Measurements from ENCODE around the gene ALDH1A1.

Gene ALDH1A1

GRCh38 chr9:72928042-72928507 is 24.8 kb downstream of the ALDH1A1 start:
- H3K9ac ChIP-seq (ENCODE audit: low read length): no peak overlapping the region
- no peaks in the 10 kb centered on the region for H3K27me3 ChIP-seq (replicated peaks; ENCODE audit: control insufficient read depth, insufficient read depth, low read length)
- no peak for DNase-seq (ENCODE audit: low read depth)
- peaks cover 25% of the 10 kb centered on the region for H3K4me1 ChIP-seq (ENCODE audit: control insufficient read depth, insufficient read depth, low read length)
- H3K9me3 ChIP-seq (ENCODE audit: control insufficient read depth, low read length): no peaks in the 10 kb centered on the region
- no peak overlapping the region for H3K4me3 ChIP-seq (ENCODE audit: low read length)
- no peaks in the 10 kb centered on the region for H3K36me3 ChIP-seq (ENCODE audit: control insufficient read depth, insufficient read depth, low read length, severe bottlenecking)

- no peaks in the 10 kb centered on the region for H3K9me3 ChIP-seq (ENCODE audit: control insufficient read depth, low read length)
- H3K4me1 ChIP-seq (ENCODE audit: control insufficient read depth, insufficient read depth, low read length): peaks cover 22% of the 10 kb centered on the region
- H3K4me3 ChIP-seq (ENCODE audit: low read length): no peak overlapping the region
- no peak overlapping the region for H3K9ac ChIP-seq (ENCODE audit: low read length)
- H3K27me3 ChIP-seq (replicated peaks; ENCODE audit: control insufficient read depth, insufficient read depth, low read length): no peaks in the 10 kb centered on the region
- no peak for DNase-seq (ENCODE audit: low read depth)
- no peaks in the 10 kb centered on the region for H3K36me3 ChIP-seq (ENCODE audit: control insufficient read depth, insufficient read depth, low read length, severe bottlenecking)
Measured at GRCh38 chr9:72926506-72926905, 26.3 kb downstream of the ALDH1A1 start.

GRCh38 chr9:72925891-72926290 is 27.0 kb downstream of the ALDH1A1 start:
- H3K9me3 ChIP-seq (ENCODE audit: control insufficient read depth, low read length): no peaks in the 10 kb centered on the region
- H3K27me3 ChIP-seq (replicated peaks; ENCODE audit: control insufficient read depth, insufficient read depth, low read length): no peaks in the 10 kb centered on the region
- no peak overlapping the region for H3K4me3 ChIP-seq (ENCODE audit: low read length)
- no peaks in the 10 kb centered on the region for H3K36me3 ChIP-seq (ENCODE audit: control insufficient read depth, insufficient read depth, low read length, severe bottlenecking)
- no peak overlapping the region for H3K9ac ChIP-seq (ENCODE audit: low read length)
- H3K4me1 ChIP-seq (ENCODE audit: control insufficient read depth, insufficient read depth, low read length): peaks cover 19% of the 10 kb centered on the region
- no peak for DNase-seq (ENCODE audit: low read depth)

- peak; percentile 12 for DNase-seq (ENCODE audit: low read depth)
- H3K4me3 ChIP-seq (ENCODE audit: low read length): no peak overlapping the region
- no peak overlapping the region for H3K9ac ChIP-seq (ENCODE audit: low read length)
- H3K36me3 ChIP-seq (ENCODE audit: control insufficient read depth, insufficient read depth, low read length, severe bottlenecking): no peaks in the 10 kb centered on the region
- H3K4me1 ChIP-seq (ENCODE audit: control insufficient read depth, insufficient read depth, low read length): peaks cover 19% of the 10 kb centered on the region
- H3K9me3 ChIP-seq (ENCODE audit: control insufficient read depth, low read length): no peaks in the 10 kb centered on the region
- no peaks in the 10 kb centered on the region for H3K27me3 ChIP-seq (replicated peaks; ENCODE audit: control insufficient read depth, insufficient read depth, low read length)
Measured at GRCh38 chr9:72925126-72925789, 27.6 kb downstream of the ALDH1A1 start.

- H3K4me1 ChIP-seq (ENCODE audit: control insufficient read depth, insufficient read depth, low read length): peaks cover 19% of the 10 kb centered on the region
- no peak overlapping the region for H3K4me3 ChIP-seq (ENCODE audit: low read length)
- no peaks in the 10 kb centered on the region for H3K9me3 ChIP-seq (ENCODE audit: control insufficient read depth, low read length)
- no peaks in the 10 kb centered on the region for H3K36me3 ChIP-seq (ENCODE audit: control insufficient read depth, insufficient read depth, low read length, severe bottlenecking)
- DNase-seq (ENCODE audit: low read depth): no peak
- H3K27me3 ChIP-seq (replicated peaks; ENCODE audit: control insufficient read depth, insufficient read depth, low read length): no peaks in the 10 kb centered on the region
- no peak overlapping the region for H3K9ac ChIP-seq (ENCODE audit: low read length)
Measured at GRCh38 chr9:72924154-72924790, 28.6 kb downstream of the ALDH1A1 start.

- no peak overlapping the region for H3K4me3 ChIP-seq (ENCODE audit: low read length)
- H3K36me3 ChIP-seq (ENCODE audit: control insufficient read depth, insufficient read depth, low read length, severe bottlenecking): no peaks in the 10 kb centered on the region
- peaks cover 16% of the 10 kb centered on the region for H3K4me1 ChIP-seq (ENCODE audit: control insufficient read depth, insufficient read depth, low read length)
- no peak overlapping the region for H3K9ac ChIP-seq (ENCODE audit: low read length)
- DNase-seq (ENCODE audit: low read depth): no peak
- no peaks in the 10 kb centered on the region for H3K9me3 ChIP-seq (ENCODE audit: control insufficient read depth, low read length)
- no peaks in the 10 kb centered on the region for H3K27me3 ChIP-seq (replicated peaks; ENCODE audit: control insufficient read depth, insufficient read depth, low read length)
Measured at GRCh38 chr9:72923077-72923476, 29.8 kb downstream of the ALDH1A1 start.

- H3K4me1 ChIP-seq (ENCODE audit: control insufficient read depth, insufficient read depth, low read length): peaks cover 16% of the 10 kb centered on the region
- H3K9me3 ChIP-seq (ENCODE audit: control insufficient read depth, low read length): no peaks in the 10 kb centered on the region
- H3K4me3 ChIP-seq (ENCODE audit: low read length): no peak overlapping the region
- no peaks in the 10 kb centered on the region for H3K36me3 ChIP-seq (ENCODE audit: control insufficient read depth, insufficient read depth, low read length, severe bottlenecking)
- no peak overlapping the region for H3K9ac ChIP-seq (ENCODE audit: low read length)
- no peaks in the 10 kb centered on the region for H3K27me3 ChIP-seq (replicated peaks; ENCODE audit: control insufficient read depth, insufficient read depth, low read length)
- DNase-seq (ENCODE audit: low read depth): no peak
Measured at GRCh38 chr9:72921888-72922654, 30.8 kb downstream of the ALDH1A1 start.

GRCh38 chr9:72919246-72919945 is 33.5 kb downstream of the ALDH1A1 start:
- Histone ChIP-seq H3K27me3 (replicated peaks; ENCODE audit: control insufficient read depth, insufficient read depth, low read length) (no peaks in the 10 kb centered on the region), H3K4me3 (ENCODE audit: low read length) (no peak overlapping the region), H3K9ac (ENCODE audit: low read length) (no peak overlapping the region), H3K9me3 (ENCODE audit: control insufficient read depth, low read length) (no peaks in the 10 kb centered on the region), H3K36me3 (ENCODE audit: control insufficient read depth, insufficient read depth, low read length, severe bottlenecking) (peaks cover 6% of the 10 kb centered on the region), H3K4me1 (ENCODE audit: control insufficient read depth, insufficient read depth, low read length) (peaks cover 7% of the 10 kb centered on the region)
- DNase-seq (ENCODE audit: low read depth): no peak

GRCh38 chr9:72917892-72918509 is 34.9 kb downstream of the ALDH1A1 start:
- Histone ChIP-seq H3K9ac (ENCODE audit: low read length) (no peak overlapping the region), H3K4me1 (ENCODE audit: control insufficient read depth, insufficient read depth, low read length) (peaks cover 5% of the 10 kb centered on the region), H3K9me3 (ENCODE audit: control insufficient read depth, low read length) (no peaks in the 10 kb centered on the region), H3K4me3 (ENCODE audit: low read length) (no peak overlapping the region), H3K36me3 (ENCODE audit: control insufficient read depth, insufficient read depth, low read length, severe bottlenecking) (peaks cover 6% of the 10 kb centered on the region), H3K27me3 (replicated peaks; ENCODE audit: control insufficient read depth, insufficient read depth, low read length) (no peaks in the 10 kb centered on the region)
- DNase-seq (ENCODE audit: low read depth): no peak

GRCh38 chr9:72915659-72916058 is 37.2 kb downstream of the ALDH1A1 start:
- no peaks in the 10 kb centered on the region for H3K27me3 ChIP-seq (replicated peaks; ENCODE audit: control insufficient read depth, insufficient read depth, low read length)
- H3K4me3 ChIP-seq (ENCODE audit: low read length): no peak overlapping the region
- no peak overlapping the region for H3K9ac ChIP-seq (ENCODE audit: low read length)
- no peaks in the 10 kb centered on the region for H3K9me3 ChIP-seq (ENCODE audit: control insufficient read depth, low read length)
- DNase-seq (ENCODE audit: low read depth): no peak
- peaks cover 13% of the 10 kb centered on the region for H3K4me1 ChIP-seq (ENCODE audit: control insufficient read depth, insufficient read depth, low read length)
- H3K36me3 ChIP-seq (ENCODE audit: control insufficient read depth, insufficient read depth, low read length, severe bottlenecking): peaks cover 6% of the 10 kb centered on the region
